Neural cell (in vitro differentiated cells): Measurements from ENCODE around the gene CDC23.

Source experiments
- EZH2 ChIP-seq: fragments of 200-600, 300-800 bp; shearing (Covaris generic), sonication (generic); IDR thresholded peaks from 2 replicates; pipeline ENCODE4 v1.6.1; 2014; ENCODE audit warnings: antibody characterized with exemption, low read length, borderline replicate concordance, mild to moderate bottlenecking; ENCODE audit not compliant: insufficient read depth, poor library complexity, severe bottlenecking
- SMC3 ChIP-seq: fragments of 450-650 bp; conservative IDR thresholded peaks from 2 replicates; pipeline ENCODE4 v1.6.1; 2014; ENCODE audit warnings: antibody characterized with exemption, mild to moderate bottlenecking, moderate library complexity; ENCODE audit not compliant: poor library complexity

GRCh38 chr5:138245717-138246116 is 32.6 kb upstream of the CDC23 start:
- TF ChIP-seq SMC3 (no peak), EZH2 (no peak)
